GM12801 (cell line): Measurements from ENCODE around the gene BAZ2B.

Experiments used
- CTCF ChIP-seq: IDR thresholded peaks from one replicate; pipeline ENCODE4 v1.5.1; 2011; ENCODE audit warnings: control low read depth; ENCODE audit not compliant: insufficient read length; ENCODE audit errors: extremely low read depth

The BAZ2B gene

GRCh38 chr2:159648643-159649042, 32.3 kb upstream of the BAZ2B start:
- no peak for TF ChIP-seq CTCF

GRCh38 chr2:159647667-159648066, 31.3 kb upstream of the BAZ2B start:
- TF ChIP-seq CTCF, result no peak

DNA sequence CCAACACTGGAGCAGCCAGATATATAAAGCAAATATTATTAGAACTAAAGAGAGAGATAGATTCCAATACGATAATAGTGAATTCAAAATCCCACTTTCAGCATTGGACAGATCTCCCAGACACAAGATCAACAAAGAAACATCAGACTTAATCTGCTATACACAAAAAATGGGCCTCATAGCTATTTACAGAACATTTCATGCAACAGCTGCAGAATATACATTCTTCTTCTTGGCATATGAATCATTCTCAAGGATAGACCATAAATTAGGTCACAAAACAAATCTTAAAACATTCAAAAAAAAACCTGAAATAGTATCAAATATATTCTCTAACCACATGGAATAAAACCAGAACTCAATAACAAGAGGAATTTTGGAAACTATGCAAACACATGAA, 23.8 kb upstream of the BAZ2B start:
- TF ChIP-seq CTCF, result no peak

- TF ChIP-seq CTCF, result no peak
Observed at GRCh38 chr2:159639712-159640111, 23.4 kb upstream of the BAZ2B start.

GRCh38 chr2:159639071-159639470, 22.7 kb upstream of the BAZ2B start:
- TF ChIP-seq CTCF, result no peak

DNA sequence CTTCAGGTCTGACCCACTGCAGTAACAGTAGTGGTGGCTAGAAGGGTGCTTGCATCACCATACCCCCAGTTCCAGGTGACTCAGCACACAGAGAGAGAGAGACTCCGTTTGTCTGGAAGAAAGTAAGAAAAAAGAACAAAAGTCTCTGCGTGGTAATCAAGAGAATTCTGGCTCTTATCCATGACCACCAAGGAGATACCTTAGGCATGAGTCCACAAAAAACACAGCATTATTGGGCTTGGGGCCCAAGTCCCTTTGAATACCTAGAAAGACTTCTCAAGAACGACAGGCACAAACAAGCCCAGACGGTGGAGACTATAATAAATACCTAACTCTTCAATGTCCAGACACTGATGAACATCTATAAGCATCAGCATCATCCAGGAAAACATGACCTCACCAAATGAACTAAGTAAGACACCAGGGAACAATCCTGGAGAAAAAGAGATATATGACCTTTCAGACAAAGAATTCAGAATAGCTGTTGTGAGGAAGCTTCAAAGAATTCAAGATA, 21.7 kb upstream of the BAZ2B start:
- no peak for TF ChIP-seq CTCF

DNA sequence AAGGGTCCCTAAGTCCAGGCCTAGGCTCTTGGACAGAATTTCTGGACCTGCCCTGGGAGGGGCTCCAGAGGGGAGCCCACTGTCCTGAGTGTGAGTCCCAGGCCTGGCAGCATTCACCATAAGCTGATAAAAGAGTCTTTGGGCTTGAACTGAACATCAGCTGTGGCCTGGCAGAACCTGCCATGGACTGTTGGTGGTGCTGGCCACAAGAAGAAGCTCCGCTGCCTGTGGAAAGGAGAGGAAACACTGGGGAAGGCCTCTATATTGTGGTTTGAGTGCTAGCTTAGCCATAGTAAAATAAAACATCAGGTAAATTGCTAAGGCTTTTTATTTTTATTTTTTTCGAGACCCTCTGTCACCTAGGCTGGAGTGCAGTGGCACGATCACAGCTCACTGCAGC, 20.9 kb upstream of the BAZ2B start:
- no peak for TF ChIP-seq CTCF

DNA sequence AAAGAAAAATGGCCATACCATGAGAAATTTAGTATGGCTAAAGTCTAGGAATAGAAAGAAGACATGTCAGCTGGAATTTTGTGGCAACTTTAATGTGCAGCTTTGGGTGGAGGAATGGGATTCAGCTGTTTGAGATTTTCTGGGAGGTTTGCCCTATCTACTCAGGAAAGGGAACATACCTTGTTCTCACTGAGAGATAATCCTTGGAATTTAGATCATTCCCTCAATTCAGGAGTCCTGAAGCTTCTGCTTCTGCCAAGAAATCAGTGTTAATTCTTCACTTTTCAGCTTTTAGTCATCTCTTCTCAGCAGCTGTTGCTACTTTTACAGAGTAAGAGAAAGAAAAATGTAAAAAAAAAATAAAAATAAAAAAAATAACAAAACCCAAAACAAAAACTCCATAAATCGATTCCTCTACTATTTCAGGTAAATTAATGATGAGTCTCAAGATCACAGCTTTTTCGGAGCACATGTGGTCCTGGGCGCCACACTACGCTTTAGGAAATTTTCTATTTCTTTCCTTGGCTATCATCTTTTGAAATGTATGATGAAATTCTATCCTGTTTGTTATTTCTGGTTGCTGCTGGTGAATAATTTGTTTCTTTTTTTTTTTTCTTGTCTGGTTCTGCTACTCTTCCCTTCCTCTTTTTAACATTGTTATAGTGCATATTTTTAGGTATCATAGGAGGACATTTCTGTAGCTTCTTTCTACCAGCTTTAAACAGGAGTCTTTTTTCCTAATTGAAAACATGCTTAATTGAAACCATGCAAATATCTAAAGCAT, 18.9 kb upstream of the BAZ2B start:
- TF ChIP-seq CTCF, result no peak
